GM18861 (cell line): ENCODE data around the gene UBTD1.
"Not testable (repeated sequence)": the region's sequence is repeated elsewhere in the genome, so short reads cannot be mapped to it uniquely, and the experiment has no call there.

Experiments
- ATAC-seq: cut with Tn5 transposase; IDR thresholded peaks from one replicate; pipeline ENCODE4 v1.9.1; 2021; ENCODE audit not compliant: unreplicated experiment

Gene UBTD1

DNA sequence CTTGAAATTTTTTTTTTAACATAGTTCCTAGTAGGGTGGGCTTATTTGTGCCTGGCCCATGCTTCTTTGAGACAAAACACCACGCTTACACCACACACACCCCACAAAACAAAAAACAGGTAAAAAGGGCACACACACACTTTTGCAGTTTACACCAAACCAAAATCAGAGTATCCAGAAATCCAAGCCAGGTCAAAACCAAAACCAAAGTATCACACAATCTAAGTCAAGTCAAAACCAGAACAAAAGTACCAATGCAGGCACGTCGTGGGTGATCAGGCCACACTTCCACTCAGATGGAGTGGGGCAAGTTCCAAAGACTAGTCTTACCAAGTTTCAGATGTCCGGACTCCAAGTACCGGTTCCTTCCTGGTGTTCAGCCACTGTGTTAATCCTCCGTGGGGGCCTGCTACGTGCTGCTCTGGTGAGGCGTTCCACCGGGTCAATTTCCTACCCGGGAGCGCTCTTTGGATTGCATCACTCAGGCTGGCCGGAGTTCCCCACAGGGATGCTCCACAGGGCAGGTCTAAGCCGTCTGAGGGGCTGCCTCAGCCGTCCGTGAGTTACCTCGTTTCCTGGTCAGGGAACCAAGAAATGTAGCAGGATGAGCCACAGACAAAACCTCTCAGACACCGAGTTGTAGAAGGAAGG is 62.1 kb downstream of the UBTD1 start:
- not testable (repeated sequence) for ATAC-seq

DNA sequence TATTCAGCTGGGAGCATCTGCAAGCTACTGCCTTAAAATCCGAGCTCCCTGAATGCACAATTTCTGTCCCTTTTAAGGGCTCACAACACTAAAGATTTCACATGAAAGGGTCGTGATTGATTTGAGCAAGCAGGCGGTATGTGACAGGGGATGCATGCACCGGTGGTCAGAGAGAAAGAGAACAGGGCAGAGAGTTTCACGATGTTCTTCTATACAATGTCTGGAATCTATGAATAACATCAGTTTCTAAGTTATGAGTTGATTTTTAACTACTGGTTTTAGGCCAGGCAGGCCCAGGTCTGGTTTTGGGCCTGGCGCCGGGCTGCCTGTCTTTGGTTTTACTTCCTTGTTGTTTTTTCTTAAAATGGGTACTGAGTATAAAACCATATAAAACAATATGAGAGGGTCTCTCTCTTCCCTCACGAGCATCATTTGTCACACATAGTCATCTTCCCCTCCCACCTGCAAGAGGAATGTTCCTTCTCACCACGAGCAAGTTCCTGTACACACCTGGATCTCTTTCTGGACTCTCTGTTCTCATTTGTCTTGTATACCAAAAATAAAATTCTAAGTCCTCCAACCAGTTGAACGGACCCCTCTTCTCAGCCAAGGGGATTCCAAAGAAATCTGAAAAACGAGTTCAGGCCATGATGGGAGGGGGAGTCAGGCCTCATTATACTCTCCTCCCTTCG is 62.8 kb downstream of the UBTD1 start:
- not testable (repeated sequence) for ATAC-seq

DNA sequence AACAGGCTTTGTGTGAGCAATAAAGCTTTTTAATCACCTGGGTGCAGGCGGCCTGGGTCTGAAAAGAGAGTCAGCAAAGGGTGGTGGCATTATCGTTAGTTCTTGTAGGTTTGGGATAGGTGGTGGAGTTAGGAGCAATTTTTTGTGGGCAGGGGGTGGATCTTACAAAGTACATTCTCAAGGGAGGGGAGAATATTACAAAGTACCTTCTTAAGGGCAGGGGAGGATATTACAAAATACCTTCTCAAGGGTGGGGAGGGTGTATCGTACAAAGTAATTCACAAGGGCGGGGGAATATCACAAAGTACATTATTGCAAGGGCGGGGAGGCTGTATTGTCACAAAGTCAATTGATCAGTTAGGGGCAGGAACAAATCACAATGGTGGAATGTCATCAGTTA is 63.6 kb downstream of the UBTD1 start:
- not testable (repeated sequence) for ATAC-seq

DNA sequence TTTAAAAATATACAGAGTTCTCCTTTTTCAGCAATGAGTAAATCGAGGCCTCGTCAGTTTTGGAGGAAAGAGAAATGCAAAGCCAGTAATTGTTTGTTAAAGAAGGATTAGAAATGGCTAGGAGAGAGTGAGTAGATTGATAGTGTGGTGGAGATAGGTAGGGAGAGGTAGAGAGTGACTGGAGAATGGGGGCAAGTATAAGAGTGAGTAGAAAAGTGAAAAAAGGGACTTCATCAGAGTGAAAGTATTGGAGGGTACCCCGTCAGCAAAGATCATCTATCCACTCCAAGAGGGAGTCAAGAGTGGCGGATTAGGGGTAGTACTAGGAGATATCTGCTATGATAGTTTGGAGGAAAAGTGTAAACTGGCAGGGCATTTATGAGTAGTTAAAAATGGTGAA is 64.6 kb downstream of the UBTD1 start:
- no peak for ATAC-seq

DNA sequence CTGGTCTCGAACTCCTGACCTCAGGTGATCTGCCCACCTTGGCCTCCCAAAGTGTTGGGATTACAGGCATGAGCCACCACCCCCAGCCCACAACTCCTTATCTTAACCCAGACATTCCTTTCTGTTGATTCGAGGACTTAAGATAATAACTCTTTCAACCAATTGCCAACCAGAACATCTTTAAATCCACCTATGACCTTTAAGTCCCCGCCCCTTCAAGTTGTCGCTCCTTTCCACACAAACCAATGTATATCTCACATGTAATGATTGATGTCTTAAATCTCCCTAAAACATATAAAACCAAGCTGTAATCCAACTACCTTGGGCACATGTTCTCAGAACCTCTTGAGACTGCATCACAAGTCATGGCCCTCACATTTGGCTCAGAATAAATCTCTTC is 66.1 kb downstream of the UBTD1 start:
- ATAC-seq = no peak

DNA sequence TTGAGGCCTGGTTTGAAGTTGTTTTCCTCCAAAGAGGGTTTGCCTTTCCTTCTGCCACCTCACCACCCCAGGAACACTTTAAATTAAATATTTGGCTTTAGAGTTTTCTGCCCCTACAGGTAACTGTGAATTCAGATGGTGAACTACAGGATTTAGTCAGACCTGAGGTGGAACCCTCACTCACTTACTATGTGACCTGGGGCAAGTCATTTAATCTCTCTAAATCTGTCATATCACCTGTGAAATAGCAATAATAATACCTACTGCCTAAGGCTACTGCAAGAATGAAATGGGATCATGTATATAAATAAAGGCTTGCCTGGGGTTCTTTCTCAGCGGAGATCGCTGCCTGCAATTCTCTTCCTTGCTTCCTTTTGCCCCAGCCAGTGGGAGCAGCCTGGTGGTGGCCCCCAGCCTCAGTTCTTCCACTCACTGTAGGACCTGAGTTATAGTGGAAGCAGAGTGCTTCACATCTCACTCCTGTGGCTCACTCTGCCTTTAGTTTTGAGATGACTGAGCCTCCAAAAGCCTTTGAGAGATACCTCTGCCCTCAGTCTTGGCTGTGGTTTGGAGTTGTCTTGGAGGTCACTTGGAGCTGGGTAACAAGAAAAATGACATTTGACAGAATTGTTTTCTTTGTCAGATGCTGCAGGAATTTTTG is 67.7 kb downstream of the UBTD1 start:
- no peak for ATAC-seq

DNA sequence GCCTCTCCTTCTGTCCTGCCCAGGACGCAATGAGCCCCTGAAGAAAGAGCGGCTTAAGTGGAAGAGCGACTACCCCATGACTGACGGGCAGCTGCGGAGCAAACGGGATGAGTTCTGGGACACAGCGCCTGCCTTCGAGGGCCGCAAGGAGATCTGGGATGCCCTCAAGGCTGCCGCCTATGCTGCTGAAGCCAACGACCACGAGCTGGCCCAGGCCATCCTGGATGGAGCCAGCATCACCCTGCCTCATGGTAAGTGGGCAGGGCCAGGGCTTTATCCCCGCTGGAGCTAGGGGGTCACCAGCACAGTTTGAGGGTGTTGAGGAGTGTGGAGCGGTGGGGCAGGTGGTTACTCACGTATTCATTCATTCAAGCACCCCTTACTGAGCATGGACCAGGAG is 69.2 kb downstream of the UBTD1 start:
- no peak for ATAC-seq

DNA sequence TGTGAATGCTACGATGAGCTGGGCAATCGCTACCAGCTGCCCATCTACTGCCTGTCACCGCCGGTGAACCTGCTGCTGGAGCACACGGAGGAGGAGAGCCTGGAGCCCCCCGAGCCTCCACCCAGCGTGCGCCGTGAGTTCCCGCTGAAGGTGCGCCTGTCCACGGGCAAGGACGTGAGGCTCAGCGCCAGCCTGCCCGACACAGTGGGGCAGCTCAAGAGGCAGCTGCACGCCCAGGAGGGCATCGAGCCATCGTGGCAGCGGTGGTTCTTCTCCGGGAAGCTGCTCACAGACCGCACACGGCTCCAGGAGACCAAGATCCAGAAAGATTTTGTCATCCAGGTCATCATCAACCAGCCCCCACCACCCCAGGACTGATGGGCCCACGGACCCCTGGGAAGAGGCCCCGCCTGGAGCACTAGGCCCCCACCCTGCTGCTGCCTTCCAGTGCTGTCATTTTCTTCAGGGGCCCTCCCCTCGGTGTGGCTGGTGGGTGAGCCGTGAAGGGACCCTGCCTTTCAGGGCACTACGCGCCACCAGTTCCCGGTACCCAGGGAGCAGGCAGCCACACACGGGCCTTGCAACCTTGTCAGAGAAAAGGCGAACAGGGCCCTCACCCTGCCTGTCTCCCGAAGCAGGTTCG is 71.5 kb downstream of the UBTD1 start:
- no peak for ATAC-seq

DNA sequence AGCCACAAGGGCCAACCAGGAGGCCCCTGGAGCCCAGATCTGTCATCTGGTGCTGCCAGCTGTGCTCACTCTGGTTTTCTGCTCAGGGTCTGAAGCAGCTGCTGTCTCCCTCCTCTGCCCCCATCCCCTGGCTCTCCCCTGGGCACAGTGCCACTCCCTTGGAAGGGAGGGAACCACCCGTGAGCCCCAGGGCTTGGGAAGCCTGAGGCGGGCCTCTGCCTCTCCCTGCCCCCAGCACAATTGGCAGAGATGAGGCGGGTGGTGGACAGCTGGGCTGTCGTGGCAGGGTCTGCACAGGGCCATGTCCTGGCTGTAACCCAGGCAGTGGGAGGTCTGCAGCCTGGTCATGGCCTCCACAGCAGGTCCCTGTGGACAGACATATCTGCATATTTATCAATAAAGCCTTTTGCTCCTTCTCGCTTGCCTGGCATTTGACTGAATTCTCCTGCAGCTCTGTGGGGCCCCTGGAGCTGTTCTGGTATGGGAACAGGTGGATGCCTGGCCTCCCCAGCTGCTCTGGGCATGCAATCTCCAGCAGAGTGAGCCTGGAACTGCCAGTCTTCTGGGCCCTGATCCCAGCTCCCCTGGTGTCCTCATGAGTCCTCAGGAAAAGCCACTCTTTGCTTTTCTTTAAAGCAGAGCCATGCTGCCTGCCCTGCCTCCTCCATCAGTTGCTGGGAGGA is 72.2 kb downstream of the UBTD1 start:
- ATAC-seq = no peak

DNA sequence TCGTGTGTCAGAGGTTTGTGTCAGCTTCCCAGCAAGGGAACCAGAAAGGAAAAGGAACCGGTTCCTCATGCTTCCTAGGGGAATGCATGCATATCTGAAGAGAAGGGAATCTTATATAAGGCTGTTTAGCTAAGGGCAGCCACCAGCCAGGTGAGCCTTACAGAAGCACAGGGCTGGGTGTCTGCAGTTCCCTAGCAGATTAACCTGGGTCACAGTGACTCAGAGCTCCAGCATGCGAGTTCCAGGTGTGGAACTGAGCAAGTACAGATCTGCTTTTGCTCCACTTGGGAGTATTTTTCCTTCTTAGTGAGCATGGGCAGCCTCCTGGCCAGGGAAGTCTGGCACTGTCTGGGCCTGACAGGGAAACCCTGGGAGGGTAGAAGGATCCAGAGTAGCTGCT is 72.9 kb downstream of the UBTD1 start:
- no peak for ATAC-seq

DNA sequence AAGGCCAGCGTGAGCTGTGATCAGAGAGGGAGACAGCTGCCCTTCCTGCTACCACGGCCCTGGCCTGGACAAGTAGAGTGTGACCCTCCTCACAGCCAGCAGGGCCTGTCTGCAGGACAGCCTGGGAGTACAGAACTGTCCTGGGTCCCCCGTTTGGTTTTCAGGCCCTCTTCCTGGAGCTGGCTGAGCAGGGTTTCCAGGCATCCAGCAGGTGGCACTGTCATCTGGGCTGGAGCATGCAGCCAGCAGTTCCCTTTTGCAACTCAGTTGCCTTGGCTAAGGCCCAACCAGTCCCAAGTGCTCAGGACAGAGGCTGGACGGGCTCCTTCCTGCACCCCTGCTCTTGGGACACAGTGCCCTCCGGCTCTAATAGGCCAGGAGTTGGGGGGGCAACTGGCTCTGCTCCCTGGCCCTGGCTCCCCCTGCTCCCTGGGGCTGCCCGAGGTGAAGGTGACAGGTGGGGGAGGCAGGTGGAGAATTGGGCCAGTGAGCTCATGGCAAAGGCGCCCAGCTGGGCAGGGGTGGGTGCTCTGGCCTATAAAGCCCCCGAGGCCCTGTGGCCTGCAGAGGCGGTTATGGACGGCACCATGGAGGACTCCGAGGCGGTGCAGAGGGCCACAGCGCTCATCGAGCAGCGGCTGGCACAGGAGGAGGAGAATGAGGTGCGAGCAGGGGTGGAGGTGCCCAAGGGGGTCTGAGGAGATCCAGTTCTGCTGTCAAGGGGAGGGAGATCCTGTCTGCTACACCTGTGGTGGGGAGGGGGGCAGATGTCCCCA is 73.7 kb downstream of the UBTD1 start, which contains the start of gene ANKRD2:
TSS of gene ANKRD2 (plus strand) at position 566 of the 776 bp plus-strand sequence. CDS start at position 576, 10 bp downstream.
- no peak for ATAC-seq

DNA sequence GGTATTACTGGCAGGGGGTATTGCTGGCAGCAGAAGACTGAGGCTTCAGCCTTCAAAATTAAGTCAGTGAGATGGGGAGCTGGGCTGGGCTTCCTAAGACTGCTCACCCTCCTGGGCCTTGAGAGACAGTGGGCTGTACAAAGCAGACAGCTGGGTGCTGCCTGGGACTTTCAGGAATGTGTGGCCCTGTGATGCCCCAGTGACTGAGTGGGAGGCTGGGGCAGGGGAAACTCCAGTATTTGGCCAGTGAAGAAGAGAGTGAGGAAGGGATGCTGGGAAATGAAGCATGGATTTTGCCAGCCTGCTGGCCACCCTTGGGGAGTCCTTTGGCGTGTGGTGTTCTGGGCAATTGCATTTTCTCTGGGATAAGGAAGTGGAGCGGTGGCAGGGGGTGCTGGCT is 74.3 kb downstream of the UBTD1 start:
- ATAC-seq = no peak

DNA sequence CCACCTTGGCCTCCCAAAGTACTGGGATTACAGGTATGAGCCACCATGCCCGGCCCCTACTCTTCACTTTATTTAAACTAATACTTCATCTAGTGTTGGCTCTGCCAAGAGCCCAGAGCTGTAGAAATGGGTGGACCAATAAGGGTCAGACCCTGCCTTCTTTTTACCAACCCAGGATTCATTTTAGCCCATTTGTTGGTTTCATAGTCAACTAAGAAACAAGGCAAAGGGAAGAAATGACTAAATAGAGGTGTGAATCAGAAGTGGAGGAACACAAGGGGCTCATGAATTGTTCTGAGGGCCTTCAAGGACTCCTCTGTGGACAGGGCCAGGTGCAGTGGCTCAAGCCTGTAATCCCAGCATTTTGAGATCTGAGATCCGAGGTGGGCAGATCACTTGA is 74.9 kb downstream of the UBTD1 start:
- no peak for ATAC-seq

DNA sequence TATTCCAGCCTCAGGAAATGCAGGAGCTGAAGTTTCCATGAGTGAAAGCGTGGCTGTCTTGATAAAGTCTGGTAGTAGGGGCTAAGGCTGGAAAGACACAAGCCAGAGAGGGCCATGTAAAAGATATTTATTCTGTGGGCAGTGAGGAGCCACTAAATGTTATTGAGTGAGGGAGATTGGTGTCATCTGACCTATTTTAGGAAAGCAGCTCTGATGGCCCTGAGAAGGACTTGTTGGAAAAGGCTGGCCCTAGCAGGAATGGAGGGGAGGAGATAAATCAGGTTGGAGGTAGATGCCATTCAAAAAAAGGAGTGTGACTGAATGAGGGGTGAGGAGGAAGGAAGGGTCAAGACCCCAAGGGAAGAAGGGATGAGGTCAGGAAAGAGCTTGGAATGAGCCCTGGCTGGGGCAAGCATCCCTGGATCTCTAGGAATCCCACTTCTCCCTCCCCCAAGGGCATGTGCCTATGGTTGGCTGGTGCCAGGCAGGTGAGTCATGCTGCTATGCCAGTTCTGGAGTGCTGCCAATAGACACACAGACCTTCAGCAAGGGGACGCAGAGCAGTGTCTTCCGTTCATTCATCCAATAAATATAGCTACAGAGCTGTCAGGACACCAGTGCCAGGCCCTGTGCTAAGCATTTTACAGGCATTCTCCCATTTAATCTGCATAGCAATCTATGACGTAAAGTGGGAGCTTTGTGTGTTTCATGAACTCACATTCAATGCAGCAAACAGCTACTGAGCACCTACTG is 75.8 kb downstream of the UBTD1 start:
- no peak for ATAC-seq

DNA sequence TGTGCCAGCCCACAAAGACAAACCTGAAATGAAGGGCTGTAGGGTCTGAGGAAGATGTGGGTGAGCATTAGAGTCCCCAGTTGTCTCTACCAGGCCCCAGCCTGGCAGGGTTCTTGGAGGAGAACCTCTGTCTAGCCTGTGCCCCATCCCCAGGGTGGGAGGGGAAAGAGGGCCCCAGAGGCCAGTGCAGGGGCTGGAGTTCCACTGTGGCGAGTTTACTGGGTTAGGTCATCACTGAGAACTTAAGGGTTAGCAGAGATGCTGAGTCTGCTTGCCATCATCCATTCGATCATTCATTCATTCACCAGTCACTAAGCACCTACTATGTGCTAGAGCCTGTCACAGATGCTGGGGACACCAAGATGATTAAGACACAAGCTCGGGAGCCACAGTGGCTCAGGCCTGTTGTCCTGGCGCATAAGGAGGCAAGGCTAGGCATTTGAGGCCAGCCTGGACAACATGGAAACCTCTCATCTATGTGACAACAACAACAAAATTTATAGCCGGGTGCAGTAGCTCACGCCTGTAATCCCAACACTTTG is 76.5 kb downstream of the UBTD1 start:
- no peak for ATAC-seq

DNA sequence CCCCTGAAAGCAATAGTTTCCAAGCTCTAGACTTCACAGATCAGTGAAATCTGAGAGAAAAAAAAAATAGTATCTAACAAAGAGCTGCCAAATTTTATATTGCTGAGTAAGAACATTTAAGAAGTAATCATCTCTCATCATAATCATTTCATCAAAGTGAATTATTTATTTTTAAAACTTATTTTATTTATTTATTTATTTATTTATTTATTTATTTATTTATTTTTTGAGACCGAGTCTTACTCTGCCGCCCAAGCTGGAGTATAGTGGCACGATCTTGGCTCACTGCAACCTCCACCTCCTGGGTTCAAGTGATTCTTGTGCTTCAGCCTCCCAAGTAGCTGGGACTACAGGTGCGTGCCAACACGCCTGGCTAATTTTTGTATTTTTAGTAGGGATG is 77.8 kb downstream of the UBTD1 start:
- not testable (repeated sequence) for ATAC-seq

DNA sequence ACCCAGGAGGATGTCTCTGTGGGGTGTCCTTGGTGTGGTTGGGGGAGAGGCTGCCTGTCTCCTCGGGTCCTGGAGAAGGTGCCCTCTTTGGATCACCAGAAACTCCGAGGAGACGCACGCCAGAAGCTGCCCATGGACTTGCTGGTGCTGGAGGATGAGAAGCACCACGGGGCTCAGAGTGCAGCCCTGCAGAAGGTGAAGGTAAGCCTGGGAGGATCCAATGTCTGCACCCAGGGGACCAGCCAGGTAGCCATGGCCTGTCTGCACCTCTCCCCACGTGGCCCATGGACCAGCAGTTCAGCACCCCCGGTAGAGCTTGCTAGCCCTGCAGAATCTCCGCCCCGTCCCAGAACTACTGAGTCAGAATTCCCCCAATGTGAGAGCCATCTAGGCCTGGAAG is 79.0 kb downstream of the UBTD1 start:
- ATAC-seq = no peak

DNA sequence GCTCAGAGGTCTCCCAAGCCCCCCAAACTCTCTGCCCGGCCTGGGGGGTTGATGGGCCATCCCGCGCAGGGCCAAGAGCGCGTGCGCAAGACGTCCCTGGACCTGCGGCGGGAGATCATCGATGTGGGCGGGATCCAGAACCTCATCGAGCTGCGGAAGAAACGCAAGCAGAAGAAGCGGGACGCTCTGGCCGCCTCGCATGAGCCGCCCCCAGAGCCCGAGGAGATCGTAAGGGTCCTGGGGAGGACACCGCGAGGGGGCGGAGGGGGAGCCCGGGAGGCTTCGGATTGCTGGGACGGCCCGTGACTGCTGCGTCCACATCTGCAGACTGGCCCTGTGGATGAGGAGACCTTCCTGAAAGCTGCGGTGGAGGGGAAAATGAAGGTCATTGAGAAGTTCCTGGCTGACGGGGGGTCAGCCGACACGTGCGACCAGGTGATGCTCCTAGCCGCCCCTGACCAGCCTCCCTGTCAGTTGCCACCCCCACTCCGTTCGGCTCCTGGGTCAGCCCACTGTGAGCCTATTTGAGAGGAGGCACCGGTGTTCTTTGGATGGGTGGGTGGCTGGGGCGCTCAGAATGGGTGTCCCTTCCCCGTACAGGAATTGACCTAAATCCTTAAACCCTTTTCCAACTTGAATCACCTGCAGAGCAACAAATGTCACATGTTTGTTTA is 79.6 kb downstream of the UBTD1 start:
- ATAC-seq = no peak
